ENCODE measurements around the gene ABCB8. TPM values are rescaled to one million over a fixed set of nuclear protein-coding genes. Genes with fewer than 3 reads are reported as not detected.

ABCB8 gene
- total and polyA plus RNA-seq, 9 of the 15 experiments (the other 6 are each of a cell fraction or from before 2014, with no cell fraction given), result 7.6 to 106 (median 36.3) TPM

DNA sequence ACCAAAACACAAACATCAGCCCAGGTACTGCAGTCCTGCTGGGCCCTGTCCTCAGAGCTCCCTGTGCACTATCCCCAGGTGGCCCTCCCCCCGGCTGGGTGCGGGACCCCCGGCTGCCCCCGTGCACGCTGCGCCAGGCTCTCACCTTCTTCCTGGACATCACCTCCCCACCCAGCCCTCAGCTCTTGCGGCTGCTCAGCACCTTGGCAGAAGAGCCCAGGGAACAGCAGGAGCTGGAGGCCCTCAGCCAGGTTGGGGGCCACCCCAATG is 18.3 kb upstream of the ABCB8 start:
- CTCF ChIA-PET (ENCODE audit: low intra/inter-chr PET ratio), result interaction anchor here (0.9 to 3.5 kb wide), 3 partner anchors 43 to 101 kb away, joined by 3 to 15 read pairs (median 5); no protein-coding TSS in a partner anchor
- H3K4me1 ChIP-seq (replicated peaks in 1 of 2; ENCODE audit: control insufficient read depth in 2 of 2, insufficient read depth in 2 of 2, low read length in 2 of 2), result peaks cover 42 to 76% of the 10 kb centered on the region in 2 experiments
- peak overlapping the region; percentile 85 for H3K27ac ChIP-seq (ENCODE audit: extremely low read depth, low read depth, low read length)
- peak overlapping the region; percentile 100 for H3K4me2 ChIP-seq (ENCODE audit: insufficient read depth, low read length)
- in situ Hi-C loops (cut with MboI), result no loop called here
- WGBS (ENCODE audit: insufficient coverage, low coverage, missing lambda C conversion rate), result 11% methylated on average over 7 of the region's 7 CpGs
- BruUV-seq (replicated peaks), result no TSS peak
- peaks cover 45% of the 10 kb centered on the region for H3K79me2 ChIP-seq (ENCODE audit: control insufficient read depth, insufficient read depth, low read length)
- DNase-seq (ENCODE audit: extremely low read depth in 1 of 4, low spot score in 3 of 4), result no peak
- peak overlapping the region; percentile 57 for H3K4me3 ChIP-seq
- H3K9ac ChIP-seq (ENCODE audit: insufficient read depth in 1 of 2, low read depth in 2 of 2, low read length in 2 of 2), result peak overlapping the region; percentile 77 to 94
- no peak for FAIRE-seq
- POLR2A ChIA-PET, result interaction anchor here (0.6 to 8.4 kb wide), 13 partner anchors 12 to 689 kb away, joined by 3 to 146 read pairs (median 4); partner anchors contain the start of genes ABCB8, ATG9B and FASTK
- H3K27me3 ChIP-seq (ENCODE audit: control insufficient read depth in 2 of 2, insufficient read depth in 2 of 2, low read length in 2 of 2), result no peaks in the 10 kb centered on the region; a peak in 1 of 5 replicates
- intact Hi-C loops (cut with micrococcal nuclease), result loop anchor here (10.0 kb wide), 1 partner anchor 165 kb away; no protein-coding TSS in a partner anchor
- no peaks in the 10 kb centered on the region for H3K9me3 ChIP-seq (replicated peaks; ENCODE audit: control insufficient read depth, insufficient read depth, low read depth, low read length)
- H3K9me1 ChIP-seq (ENCODE audit: control insufficient read depth, insufficient read depth, low read length), result no peaks in the 10 kb centered on the region
- no peak; the same call in 1 of the 3 replicates for ATAC-seq
- H2AFZ ChIP-seq (ENCODE audit: low read depth, low read length), result peak overlapping the region; percentile 92
- H3K36me3 ChIP-seq (ENCODE audit: control insufficient read depth, insufficient read depth, low read length), result peaks cover 32% of the 10 kb centered on the region; the same call in 2 of the 3 replicates
- no peaks in the 10 kb centered on the region for H4K20me1 ChIP-seq (replicated peaks; ENCODE audit: control insufficient read depth, insufficient read depth, low read length)
- TF ChIP-seq FOXP1 (CRISPR knock-in tag; IDR thresholded peaks at IDR 0.05) (no peak), ZBTB7A (IDR thresholded peaks at IDR 0.05; ENCODE audit: borderline replicate concordance, control insufficient read depth, low read depth, low read length) (peak; percentile 63; the same call in 1 of the 2 replicates), HIVEP1 (CRISPR knock-in tag; IDR thresholded peaks at IDR 0.05) (no peak), RBFOX2 (IDR thresholded peaks at IDR 0.05; ENCODE audit: low read depth, low read length) (peak; percentile 2), ZNF282 (CRISPR knock-in tag; IDR thresholded peaks at IDR 0.05) (0 out of 2 replicates have a peak, but pooled peaks have one; percentile 59), MTF1 (CRISPR knock-in tag; IDR thresholded peaks at IDR 0.05; ENCODE audit: borderline replicate concordance) (no peak), CREB1 (IDR thresholded peaks at IDR 0.05) (0 out of 2 replicates have a peak, but pooled peaks have one; percentile 11), CREB1 (CRISPR knock-in tag; IDR thresholded peaks at IDR 0.05) (no peak), RHOXF2B (CRISPR knock-in tag; conservative IDR thresholded peaks at IDR 0.05) (0 out of 2 replicates have a peak, but pooled peaks have one; percentile 31)
- TF ChIP-seq, protein P1, sequence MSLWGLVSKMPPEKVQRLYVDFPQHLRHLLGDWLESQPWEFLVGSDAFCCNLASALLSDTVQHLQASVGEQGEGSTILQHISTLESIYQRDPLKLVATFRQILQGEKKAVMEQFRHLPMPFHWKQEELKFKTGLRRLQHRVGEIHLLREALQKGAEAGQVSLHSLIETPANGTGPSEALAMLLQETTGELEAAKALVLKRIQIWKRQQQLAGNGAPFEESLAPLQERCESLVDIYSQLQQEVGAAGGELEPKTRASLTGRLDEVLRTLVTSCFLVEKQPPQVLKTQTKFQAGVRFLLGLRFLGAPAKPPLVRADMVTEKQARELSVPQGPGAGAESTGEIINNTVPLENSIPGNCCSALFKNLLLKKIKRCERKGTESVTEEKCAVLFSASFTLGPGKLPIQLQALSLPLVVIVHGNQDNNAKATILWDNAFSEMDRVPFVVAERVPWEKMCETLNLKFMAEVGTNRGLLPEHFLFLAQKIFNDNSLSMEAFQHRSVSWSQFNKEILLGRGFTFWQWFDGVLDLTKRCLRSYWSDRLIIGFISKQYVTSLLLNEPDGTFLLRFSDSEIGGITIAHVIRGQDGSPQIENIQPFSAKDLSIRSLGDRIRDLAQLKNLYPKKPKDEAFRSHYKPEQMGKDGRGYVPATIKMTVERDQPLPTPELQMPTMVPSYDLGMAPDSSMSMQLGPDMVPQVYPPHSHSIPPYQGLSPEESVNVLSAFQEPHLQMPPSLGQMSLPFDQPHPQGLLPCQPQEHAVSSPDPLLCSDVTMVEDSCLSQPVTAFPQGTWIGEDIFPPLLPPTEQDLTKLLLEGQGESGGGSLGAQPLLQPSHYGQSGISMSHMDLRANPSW (CRISPR knock-in tag; IDR thresholded peaks at IDR 0.05), result peak; percentile 27; the same call in 1 of the 2 replicates
- TF ChIP-seq, protein P2, sequence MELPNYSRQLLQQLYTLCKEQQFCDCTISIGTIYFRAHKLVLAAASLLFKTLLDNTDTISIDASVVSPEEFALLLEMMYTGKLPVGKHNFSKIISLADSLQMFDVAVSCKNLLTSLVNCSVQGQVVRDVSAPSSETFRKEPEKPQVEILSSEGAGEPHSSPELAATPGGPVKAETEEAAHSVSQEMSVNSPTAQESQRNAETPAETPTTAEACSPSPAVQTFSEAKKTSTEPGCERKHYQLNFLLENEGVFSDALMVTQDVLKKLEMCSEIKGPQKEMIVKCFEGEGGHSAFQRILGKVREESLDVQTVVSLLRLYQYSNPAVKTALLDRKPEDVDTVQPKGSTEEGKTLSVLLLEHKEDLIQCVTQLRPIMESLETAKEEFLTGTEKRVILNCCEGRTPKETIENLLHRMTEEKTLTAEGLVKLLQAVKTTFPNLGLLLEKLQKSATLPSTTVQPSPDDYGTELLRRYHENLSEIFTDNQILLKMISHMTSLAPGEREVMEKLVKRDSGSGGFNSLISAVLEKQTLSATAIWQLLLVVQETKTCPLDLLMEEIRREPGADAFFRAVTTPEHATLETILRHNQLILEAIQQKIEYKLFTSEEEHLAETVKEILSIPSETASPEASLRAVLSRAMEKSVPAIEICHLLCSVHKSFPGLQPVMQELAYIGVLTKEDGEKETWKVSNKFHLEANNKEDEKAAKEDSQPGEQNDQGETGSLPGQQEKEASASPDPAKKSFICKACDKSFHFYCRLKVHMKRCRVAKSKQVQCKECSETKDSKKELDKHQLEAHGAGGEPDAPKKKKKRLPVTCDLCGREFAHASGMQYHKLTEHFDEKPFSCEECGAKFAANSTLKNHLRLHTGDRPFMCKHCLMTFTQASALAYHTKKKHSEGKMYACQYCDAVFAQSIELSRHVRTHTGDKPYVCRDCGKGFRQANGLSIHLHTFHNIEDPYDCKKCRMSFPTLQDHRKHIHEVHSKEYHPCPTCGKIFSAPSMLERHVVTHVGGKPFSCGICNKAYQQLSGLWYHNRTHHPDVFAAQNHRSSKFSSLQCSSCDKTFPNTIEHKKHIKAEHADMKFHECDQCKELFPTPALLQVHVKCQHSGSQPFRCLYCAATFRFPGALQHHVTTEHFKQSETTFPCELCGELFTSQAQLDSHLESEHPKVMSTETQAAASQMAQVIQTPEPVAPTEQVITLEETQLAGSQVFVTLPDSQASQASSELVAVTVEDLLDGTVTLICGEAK (IDR thresholded peaks at IDR 0.05), result 0 out of 2 replicates have a peak, but pooled peaks have one; percentile 9
- TF ChIP-seq, protein P2 (CRISPR knock-in tag; IDR thresholded peaks at IDR 0.05), result no peak

Data from K562 (cell line).